NCI-H1105 (cell line): ENCODE results near the gene ZNRF3.

Experiments
- DNase-seq: peaks from one replicate; lab custom pipeline; 2025; lab: John Stamatoyannopoulos, UW

ZNRF3 gene

DNA sequence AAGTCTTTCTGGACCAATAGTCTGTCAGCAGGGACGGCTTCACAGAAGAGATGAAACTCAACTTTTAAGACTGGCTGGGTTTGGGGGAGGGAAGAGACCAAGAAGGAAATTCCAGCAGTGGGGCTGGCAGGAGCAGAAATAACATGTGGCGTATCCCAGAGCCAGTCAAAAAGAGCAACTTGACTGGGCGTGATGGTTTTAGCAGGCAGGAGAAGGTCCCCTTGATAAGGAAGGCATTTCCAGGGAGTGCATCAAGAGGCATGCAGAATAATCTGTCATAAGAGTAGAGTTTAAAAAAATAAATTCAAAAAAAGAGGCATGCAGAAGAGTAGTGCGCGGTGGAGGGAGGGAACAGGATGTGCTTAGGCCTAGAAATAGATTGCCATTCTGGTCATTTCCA, 125.8 kb downstream of the ZNRF3 start:
- DNase-seq = no peak

DNA sequence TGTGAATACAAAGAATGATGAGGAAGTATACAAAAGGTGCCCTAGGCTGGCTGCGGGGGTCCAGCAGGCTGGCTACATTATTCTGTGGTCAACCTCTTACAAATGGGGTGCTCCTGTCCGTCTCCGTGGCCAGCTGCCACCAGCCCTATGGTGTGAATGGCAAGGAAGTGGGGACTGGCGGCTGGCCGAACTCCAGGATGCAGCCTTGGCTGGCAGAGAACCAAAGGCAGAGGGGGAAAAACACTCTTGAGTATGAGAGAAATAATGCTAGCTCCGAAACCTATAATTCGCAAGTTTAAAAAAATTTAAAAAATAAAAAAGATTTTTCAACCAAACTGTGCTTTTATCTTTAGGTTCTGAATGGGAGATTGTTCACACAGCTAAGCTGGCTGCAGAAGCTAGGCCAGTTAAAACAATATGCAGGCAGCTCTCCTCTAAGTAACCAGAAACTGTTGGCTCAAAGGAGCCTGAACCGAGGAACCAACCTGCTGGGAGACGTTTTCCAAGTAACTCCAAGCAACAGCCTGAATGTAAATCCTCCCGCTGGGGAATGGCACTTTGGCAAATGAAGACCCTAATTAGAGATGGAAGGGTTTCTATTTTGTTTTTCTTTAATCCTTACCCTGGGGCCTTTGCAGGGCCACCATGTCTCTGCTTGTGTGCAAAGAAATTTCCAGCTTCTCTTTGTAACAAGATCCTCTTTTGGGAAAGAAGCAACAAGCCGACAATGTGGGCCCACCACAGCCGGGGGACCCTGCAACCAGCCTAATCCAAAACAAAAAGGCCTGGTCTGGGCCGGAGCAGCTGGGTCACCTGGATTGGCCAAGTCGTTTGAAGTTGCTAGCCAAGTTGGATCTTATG, 128.1 kb downstream of the ZNRF3 start:
- peak; percentile 5 for DNase-seq

DNA sequence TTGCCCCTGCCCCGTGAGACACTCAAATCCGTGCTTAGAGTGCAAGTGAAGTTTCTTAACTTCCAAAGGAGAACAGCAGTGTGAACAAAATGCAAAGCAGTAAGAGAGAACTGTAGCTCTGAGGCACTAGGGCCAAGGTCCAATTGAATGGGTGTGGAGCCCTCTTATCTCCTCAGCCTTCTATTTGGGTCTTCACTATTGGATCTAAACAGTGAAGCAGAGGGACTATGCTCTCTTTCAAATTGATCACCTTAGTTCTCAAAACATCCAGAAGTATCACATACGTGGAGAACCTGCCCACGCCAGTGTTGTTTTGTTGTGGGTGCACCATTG, 128.7 kb downstream of the ZNRF3 start:
- no peak for DNase-seq

DNA sequence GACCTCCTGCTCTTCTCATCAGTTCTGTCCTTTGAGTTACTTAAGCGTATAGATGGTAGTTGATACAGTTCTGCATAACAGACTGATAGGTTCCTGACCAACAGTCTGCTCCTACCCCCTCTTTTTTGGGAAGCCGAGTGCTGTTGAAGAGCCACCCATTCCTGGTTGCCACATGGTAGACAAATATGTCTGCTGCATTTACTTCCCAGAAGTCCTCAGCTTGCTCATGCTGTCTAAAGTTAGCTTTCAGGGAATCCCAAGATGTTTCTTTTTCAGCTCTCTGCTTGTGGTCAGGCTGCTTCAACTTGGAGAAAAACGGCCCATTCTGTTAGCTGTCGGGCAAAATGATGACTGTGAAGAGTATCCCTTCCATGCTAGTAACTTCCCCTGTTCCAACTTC, 129.6 kb downstream of the ZNRF3 start:
- DNase-seq = no peak

DNA sequence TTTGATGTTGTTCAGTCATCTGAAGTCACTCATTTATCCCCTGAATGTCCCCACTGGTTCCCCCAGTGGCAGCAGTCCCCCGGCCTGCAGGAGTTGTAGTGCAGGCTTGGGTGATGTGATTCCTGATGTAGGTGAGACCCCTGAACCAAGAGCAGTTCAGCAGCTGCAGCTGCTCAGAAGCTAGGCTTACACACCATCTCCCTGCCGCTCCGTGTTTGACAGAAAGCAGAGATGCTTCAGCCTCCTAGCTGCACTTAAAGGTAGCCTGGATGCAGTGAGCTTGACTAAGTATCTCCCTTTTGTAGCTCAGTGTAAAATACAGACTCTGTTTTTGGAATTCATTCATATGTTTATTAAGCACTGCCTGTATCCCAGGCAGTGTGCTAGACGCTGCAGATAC, 130.9 kb downstream of the ZNRF3 start:
- DNase-seq = no peak

DNA sequence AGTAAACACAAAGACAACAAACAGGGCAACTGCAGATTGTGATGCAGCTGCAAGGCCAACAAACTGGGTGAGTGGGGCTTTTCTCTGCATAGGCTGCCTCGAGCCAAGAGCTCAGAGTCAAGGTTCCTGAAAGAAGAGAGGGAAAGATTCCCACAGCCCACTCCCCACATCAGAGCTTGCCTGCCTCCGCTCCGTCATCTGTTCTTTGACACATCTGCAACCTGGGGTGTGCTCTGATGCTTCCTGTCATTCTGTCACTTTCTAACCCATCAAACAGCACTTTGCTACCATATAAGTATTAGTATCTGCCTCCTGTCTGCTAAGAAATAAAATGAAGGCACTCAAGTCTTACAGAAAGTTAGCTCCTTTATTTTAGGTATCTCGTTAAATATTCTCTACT, 131.4 kb downstream of the ZNRF3 start:
- DNase-seq = no peak

- DNase-seq = no peak
These were observed 132.9 kb downstream of the ZNRF3 start for GRCh38 chr22:29016067-29016938.

DNA sequence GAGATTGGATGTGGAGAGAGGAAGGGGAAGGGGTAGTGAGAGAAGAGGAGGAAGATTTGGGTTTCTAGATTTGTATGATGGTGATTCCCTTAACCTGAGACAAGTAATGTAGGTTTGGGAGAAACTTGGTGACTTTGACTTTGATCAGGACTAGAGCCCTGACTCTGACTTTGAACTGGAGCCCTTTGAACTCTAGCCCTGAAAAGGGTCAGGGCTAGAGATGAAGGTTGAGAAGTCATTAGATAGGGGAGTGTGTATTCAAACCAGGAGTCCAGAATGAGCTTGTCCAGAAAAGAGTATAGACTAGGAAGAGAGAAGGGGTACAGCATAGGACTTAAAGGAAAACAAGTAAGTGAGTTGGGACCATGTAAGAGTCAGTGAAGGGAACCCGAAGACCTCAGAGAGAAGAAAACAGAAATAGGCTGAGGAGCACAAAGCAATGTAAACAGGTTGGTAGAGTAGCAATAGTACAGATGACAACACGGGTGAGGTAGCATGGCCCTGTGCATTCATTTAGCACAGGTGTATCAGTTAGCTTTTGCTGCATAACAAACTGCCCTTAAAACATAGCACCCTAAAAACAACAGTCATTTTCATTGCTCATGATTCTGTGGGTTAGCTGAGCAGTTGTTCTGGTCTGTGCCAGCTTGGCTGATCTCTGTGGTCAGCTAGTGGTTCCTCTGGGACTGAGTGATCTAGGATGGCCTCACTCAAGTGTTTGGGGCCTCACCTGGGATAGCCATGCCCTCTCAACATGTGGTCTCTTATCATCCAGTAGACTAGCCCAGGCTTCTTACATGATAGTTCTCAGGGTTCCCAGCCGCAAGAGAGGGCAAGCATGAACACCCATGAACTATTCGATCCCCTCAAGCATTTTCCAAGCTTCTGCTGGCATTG, 135.2 kb downstream of the ZNRF3 start:
- DNase-seq = no peak

DNA sequence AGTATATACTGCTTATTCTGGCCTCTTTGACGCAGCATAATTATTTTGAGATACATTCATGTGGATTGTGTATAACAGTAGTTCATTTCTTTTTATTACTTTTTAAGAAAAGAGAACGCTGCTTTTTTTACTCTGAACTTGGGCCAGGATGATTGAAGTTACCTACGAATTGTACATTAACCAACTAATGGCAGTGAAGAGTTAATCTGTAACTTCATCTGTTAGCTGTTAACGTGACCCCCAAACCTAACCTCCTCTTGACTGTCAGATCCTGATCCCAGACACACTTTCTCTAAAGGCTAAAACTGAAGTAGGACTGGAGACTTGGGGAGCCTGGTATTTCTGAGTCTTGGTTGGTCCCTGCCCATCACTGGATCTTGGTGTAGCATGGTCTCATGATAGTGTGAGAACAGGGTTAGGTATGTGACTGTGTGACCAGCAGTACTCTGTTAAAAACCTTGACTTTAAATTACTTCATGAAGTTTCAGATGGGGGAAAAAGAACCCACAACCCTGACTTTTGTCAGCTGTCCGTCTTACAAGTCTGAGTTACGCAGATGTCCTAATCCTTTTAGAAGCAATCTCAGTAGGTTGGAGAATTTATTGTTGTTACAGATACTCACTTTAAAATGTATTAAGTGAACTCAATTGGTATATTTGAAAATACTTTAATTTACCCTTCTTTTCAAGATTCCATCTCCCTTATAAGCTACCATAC, 138.9 kb downstream of the ZNRF3 start:
- no peak for DNase-seq

- no peak for DNase-seq
These were observed 139.9 kb downstream of the ZNRF3 start for GRCh38 chr22:29023172-29023796.

DNA sequence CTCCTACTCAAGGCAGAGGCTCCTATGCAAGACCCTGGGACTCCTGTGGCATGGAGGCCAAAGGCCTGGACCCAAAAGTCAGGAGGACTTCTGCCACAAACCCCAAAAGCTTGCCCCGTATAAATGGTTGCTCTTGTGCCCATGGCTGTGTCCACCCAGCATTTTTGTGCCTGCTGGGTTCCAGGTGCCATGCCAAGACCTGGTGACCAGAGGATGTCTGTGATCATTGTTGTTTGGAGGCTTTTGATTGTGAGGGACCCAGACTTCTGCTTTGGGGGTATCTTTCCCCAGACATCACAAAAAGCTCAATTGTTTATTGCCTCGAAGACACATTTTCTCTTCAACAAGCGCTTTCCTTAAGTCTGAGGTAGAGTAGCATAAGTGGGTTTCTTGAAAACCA, 143.2 kb downstream of the ZNRF3 start:
- DNase-seq = no peak

DNA sequence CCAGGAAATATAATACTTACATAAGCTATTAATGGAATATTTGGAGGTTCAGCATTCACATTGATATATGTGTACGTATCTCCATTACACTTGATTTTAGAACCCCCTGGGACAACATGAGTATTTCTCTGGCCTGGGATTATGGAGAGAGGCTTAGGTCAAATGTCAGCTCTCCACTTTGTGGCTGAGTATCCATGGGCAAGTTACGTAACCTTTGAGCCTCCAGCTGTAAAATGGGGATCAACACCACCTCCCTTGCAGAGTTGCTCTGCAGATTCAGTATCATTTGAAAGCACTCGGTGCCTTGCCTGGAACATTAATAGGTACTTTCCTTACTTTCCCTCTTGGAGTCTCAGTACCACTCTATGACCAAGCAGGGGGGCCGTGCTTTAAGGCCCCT, 145.1 kb downstream of the ZNRF3 start:
- DNase-seq = no peak

DNA sequence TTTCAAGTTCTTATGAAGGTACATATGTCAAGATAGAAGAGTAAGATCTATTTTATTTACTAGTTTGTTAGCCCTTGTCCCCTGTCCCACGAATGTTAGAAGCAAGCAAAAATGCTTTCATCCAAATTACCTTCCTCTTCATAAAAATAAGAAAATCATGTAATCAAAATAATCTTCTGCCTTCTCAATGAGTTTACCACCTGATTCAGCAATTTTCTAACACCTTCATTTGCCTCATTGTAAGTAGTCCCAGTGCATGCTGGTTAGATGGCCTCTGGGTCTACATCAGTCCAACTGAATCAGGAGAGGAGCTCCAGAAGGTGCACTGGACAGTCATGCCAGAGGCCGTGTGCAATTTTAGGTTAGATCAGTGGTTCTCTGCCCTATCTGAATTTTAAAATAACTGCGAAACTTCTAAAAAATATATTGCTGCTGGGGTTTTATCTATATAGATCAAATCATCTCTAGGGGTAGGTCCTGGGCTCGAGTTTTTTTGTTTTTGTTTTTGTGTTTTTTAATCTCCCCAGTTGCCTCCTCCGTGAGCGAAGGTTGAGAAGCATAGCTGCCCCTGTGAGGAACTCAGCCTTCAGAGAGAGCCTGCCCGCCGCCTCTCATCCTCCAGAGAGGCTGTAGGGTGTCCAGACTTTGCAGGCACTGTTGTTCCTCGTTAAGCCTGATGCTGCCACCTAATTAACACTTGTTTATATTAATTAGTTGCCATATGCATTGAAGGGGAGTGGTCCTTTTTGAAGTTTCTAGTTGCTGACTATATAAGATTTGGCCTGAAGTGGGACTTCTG, 146.0 kb downstream of the ZNRF3 start:
- DNase-seq = no peak

GRCh38 chr22:29030016-29030617, 146.7 kb downstream of the ZNRF3 start:
- DNase-seq = peak; percentile 32

DNA sequence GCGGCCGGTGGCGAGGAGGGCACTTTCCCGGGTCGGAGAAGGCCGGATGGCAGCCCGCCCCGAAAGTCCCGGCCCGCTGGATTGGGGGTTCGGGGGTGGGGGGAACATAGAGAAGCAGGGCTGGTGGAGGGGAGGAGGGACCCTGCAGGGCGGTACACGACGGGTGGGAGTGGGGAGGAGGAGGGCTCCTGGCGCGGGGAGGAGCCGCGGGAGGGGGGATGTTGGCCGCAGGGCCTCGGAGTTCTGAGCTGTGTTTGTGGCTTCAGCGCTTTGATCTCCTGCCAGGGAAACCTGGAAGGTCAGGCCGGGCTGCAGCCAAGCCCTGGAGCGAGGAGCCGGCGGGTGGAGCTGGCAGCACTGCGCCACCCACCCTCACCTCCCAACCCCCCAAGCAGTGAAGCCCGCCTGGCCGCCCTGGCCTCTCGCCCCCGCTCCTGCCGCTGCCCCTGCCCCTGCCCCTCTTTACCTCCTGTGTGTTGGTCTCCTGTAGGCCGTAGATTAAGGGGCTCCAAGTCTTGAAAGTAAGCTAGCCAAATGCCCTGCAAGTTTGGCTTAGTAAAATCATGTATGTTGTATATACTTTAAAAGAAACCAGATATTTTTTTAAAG, 147.3 kb downstream of the ZNRF3 start:
- peak; percentile 77 for DNase-seq

DNA sequence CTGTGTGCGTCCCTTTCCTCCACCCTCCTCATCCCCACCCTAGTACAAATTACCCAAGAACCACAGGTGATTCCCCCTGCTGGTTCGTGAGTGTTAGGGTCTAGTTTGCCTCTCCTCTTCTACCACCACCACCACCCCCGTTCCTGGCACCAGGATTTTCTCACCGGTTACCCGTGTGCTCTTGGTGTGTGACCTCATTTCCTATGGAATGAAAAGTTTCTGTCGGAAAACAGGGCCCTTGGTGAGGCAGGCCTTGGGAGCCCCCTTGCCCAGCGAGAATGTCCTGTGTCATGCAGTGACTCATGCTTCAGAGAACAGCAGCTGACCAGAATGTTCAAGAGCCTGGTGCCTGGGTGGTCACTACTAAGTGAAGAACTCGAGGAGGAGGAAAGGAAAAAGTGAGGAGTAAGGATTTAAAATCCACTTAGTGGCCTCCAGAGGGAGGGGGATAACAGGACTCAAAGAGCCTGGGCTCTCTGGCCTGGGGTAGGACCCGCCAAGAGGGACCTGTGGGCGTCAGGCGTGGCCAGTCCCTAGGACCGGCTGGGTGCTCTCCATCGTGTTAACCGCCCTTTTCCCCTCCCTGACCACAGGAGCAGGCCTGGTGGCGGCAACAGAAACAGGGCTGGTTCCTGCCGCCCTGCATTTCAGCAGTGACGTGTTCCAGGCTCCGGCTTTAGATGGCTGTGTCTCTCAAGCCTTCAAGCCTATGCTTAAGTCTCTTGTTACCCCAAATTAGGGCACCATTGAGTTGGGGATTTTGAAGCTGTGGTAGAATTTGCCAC, 148.0 kb downstream of the ZNRF3 start:
- DNase-seq = peak; percentile 1

DNA sequence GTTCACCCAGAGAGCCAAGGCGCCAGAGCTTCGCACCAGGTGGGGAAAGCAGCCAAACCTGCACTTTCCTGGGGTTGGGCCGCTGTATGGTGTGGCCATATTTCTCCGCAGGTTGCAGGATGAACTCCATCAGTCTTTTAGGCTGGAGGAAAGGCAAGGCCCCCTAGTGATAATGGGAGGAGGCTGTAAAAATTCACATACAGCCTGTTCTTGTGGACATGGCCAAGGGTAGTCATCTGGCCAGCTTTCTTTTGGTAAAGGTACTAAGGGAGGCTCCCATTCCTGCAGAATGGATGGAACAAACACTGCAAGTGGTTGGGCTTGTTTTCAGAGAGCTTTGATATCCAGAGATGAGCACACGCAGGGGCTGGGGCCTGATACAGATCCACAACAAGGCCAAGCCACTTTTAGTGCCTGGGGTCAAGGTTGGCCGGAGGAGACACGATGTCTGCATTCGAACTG, 148.7 kb downstream of the ZNRF3 start:
- DNase-seq = no peak

DNA sequence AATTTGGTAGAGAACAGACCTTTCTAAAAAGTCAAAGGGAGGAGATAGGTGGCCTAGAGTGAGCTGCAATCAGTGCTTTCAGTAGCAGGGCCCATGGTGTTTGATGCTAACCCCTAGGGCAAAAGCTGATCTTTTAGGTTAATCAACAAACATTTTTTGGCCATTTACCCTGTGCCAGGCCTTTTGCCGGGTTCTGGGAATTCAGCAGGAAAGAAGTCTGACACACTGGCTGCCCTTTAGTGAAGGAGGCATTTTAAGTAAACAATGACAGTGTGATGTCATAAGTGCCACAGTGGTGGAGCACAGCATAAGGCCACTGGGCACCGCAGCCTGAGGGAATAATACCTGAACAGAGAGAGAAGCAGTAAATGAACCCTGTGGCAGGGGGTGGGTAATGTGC, 149.2 kb downstream of the ZNRF3 start:
- DNase-seq = no peak
